Stimulated activated naive CD4-positive, alpha-beta T cell treated with Interleukin-2 at 50 U/mL for 16 hours (primary cell): Measurements from ENCODE around the gene HMOX2.

Experiments used
- DNase-seq: peaks from one replicate; lab custom pipeline; 2025; lab: John Stamatoyannopoulos, UW

The HMOX2 gene

GRCh38 chr16:4525069-4525468, 48.9 kb downstream of the HMOX2 start:
- no peak for DNase-seq

DNA sequence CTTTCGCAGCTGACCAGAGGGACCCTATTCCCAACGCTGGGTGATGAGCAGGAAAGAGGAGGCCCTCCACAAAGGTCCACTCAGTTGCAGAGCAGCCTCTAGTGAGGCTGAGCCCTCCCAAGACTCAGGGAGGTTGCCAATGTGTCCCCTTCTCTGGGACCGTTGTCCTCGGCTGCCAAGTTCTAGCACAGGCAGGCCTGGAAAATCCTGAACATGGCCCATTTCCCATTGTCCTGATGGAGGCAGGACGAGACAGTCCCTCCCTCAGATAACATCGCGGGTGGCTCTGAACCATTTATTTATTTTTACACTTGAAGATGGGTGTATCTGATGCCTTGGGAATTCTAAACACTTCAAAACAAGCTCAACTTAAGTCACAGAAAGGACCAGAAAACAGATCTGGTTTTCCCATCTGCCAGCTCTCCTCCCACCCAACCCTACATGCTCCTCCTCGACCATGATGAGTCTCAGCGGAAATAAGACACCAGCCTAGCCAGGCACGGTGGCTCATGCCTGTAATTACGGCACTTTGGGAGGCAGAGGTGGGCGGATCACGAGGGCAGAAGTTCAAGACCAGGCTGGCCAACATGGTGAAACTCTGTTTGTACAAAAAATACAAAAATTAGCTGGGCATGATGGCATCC, 49.6 kb downstream of the HMOX2 start:
- no peak for DNase-seq

GRCh38 chr16:4529085-4530060, 53.2 kb downstream of the HMOX2 start:
- DNase-seq = no peak

DNA sequence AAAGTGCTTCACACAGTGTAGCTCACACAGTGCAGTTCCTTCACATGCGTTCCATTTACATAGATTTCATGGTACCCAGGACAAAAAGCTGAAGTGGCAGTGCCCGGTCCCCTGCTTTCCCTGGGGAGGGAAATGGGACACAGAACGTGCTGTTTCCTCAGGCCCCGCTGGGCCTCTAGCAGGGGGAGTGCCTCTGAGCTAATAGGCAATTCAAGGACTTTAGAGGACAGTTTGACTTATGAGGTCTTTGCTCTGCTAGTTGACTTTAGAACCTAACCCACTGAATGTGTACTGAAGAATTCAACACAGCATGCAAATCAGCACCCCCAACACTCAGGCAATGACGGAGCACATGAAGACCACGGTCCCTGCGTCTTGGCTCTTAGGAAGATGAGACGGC, 55.6 kb downstream of the HMOX2 start:
- DNase-seq = no peak

DNA sequence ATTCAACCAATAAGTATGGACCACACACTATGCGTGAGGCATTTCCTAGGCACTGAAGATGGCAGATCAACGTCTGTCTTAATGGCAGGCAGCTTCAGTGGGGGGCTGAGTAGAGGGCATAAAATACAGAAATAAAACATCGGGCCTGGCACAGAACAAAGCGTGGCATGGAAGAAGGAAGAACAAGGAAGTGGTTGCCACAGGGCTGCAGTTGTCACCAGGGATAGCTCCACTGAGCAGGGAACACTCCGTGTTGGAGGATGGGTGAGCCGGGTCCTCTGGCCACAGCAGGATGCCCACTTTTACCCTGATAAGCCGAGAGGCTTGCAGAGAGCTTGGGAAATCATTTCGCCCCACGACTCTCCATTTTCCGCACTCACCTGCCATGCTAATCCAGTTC, 56.0 kb downstream of the HMOX2 start:
- no peak for DNase-seq

DNA sequence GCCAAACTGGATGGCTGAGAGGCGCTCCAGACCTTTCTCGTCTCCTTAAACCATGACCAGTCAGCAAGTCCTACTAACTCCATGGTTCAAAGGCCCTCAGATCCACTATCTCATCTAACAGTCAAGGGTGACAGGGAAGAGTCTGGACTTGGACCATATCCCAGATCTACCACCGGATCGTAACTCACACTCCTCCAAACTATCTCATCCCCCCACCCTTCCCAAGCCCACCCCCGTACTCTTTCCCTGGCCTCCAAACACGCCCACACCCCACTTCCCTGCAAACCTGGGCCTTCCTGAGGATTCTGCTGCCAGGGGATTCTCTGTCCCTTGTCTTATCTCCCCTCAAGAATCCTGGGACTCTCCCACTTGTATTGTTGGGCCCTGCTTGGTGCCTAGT, 57.3 kb downstream of the HMOX2 start:
- DNase-seq = no peak

DNA sequence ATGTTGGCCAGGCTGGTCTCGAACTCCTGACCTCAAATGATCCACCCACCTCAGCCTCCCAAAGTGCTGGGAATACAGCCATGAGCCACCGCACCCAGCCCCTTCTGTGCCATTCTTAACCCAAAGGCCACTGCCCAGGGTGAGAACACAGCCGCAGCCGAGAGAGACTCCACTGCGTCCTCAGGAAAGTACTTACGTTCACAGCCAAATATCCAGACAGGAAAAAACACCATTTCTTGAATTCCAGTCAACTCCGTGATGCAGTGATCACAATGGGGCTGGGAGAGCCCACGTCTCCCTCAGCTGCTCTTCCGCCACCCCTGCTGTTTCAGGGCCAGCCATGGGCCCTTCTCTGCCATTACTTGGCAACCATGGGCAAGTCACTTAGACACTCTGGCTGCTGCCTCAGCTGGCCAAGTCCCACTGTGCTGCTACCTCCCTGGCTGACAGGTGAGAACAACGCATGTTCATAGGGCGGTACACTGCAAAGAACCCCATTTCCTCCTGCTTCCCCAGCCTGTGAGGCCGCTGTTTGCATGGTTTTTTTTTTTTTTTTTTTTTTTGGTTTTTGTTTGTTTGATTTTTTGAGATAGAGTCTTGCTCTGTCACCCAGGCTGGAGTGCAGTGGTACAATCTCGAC, 58.1 kb downstream of the HMOX2 start:
- DNase-seq = no peak

DNA sequence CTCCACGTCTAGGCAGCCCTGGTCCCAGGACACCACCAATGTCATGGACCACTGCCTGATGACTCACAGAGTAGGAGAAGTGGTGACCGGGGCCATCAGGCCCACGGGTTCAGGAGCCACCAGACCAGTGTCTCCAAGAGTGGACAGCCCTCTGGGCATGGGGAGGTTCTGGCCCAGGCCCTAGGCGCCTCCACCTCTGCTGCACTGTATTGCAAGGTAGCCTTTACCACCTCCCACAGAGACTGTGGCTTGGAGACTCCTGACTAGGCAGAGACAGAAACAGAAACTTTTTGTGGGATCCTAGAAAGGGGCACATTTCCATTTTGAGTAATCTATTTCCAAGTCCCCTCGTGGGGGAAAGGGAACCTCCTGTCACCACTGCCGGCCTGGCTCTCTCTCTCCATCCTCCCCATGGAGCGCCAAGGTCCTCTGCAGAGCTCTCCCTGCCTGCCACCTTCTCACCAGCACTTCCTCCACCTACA, 59.5 kb downstream of the HMOX2 start:
- DNase-seq = no peak

DNA sequence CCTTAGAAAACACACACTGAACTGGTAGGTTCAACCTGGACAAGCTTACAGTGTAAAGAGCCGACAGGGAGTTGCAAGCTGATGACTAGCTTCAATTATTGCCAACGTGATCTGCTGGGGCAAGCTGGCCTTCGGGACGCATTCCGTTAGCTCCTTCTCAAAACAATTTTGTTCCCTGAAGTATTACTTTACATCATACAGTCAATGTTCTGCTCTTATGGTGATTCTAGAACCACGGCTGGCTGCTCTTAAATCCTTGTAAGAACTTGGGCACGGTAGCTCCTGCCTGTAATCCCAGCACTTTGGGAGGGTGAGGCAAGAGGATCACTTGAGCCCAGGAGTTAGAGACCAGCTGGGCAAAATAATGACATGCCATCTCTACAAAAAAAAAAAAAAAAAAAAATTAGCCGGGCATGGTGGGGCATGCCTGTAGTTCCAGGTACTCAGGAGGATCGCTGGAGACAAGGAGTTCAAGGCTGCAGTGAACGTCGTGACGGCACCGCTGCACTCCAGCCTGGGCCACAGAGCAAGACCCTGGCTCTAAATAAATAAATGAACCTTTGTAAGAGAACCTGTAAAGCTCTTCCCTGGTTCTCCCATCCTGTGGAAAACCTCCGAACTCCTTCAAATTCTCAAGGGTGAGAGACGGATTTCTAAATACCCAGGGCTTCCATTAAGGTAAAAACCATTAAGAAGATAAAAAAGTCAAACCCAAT, 60.4 kb downstream of the HMOX2 start:
- DNase-seq = no peak

DNA sequence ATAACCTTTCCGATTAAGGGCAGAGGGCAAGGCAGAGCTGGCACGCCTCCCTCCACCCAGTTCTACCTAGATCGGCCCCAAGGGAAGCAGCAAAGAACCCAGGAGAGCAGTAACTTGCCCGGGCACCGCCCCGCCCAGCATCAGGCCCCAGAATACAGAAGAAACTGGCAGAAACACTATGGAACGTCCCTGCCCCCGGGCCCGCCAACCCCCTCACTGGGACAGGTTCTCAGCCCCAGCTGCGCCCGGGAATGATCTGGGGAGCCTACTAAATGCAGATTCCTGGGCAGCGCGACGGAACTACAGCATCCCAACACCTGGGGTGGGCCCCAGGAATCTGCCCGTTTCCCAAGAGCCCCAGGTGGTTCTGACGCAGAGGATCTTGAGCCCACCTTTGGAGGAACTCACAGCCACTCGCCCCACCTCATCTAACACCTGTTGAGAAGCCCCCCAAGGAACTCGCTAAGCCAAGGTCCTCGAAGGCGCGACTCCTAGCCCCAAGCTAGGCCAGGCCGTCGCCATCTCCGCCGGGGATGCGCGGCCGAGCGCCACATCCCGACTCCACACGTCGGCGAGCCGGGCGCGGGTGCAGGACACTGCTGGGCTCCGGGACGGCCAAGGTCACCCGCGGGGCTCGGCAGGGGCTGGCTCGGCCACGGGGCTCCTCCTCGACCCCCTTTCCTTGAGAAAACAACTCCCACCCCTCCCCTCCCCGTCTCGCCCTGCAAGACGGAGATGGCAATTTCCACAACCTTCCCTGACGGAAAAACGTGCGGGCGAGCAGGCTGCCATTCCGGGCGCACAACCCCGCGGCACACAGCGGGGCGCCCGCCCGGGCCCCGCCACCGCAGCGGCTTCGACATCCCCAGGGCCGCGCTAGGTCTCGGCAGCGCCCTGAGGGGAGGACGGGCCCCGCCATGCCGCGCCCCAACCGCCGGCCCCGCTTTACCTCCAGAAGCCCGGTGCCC, 61.5 kb downstream of the HMOX2 start:
- no peak for DNase-seq

DNA sequence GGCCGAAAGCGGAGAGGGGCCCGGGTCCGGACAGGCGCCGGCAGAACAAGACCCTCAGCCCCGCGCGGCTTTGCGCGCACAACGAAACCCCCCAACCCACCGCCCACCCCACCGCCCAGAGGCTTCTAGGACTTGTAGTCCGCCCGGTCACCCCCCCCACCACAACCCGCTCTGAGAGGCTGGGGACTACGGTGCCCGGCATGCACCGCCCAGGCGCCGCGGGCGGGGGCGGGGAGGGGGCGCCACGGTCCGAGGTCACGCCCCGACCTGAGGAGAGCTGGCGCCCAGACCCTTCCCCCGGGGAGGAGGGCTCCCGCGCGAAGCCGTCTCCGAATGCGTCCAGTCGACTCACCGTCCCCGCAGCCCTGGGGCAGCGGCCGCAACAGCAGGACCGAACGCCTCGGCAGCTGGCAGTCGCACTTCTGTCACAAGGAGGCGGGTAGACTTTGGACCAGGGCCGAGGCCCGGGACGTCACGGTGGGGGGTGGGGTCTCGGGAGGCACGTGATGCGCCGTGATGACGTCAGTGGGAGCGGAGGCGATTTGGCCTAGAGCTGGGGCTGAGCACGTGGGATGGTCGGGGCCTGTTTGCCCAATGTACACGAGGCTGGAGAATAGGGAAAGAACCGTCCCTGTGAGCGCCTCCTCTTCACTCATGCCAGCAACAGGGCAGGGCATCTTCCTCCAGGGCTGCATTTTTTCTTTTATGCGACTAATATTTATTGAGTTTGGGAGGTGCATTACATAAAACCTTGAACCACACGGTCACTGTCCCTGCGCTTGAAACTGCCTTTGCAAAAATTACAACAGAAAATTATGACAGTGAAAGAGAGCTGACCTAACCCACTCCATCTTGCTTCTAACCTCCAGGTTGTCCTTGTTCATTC, 62.4 kb downstream of the HMOX2 start, which contains the start of gene CDIP1:
Gene CDIP1, minus strand, starts transcription at position 424 of the 886 bp plus-strand sequence. CDS start 24,643 bp downstream, outside the sequence.
- DNase-seq = peak; percentile 93

GRCh38 chr16:4539716-4540284, 63.6 kb downstream of the HMOX2 start:
- DNase-seq = no peak

GRCh38 chr16:4544473-4544872, 68.3 kb downstream of the HMOX2 start:
- DNase-seq = no peak

- DNase-seq = no peak
Measured at GRCh38 chr16:4548124-4548523, 71.9 kb downstream of the HMOX2 start.

DNA sequence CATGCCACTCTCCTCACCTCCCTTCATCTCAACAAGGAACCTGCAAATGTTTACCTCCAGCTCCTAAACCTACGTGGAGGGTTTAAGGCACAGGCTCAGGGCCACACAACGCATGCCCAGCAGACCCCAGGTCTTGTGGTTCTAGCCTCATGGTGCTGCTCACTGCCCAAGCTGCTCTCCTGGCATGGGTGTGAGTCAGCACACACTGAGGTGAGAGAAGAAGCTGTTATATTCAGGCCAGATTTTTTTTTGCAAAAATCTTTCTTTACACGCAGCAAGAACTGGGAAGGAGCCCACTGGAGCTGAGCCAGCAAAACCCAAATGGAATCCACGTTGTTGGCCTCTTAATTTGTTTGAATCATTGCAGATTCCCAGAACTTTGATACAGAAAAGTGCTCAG, 74.4 kb downstream of the HMOX2 start:
- DNase-seq = no peak

DNA sequence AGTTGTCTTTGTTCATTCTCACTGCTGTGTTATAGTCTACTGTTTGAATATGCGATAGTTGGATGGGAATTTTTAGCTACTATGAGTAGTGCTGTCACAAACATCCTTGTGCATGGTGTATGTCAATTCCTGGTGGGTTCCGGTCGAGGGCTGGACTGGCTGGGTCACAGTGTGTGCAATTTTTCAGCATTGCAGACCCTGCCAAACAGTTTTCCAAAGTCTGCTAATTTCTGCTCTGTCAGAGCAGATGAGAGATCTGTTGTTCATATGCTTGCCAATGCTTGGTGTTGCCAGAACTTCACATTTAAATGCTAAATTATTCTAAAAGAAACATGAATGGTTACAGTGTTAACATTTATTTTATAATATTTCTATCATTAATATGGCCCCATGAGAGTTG, 76.3 kb downstream of the HMOX2 start:
- no peak for DNase-seq

DNA sequence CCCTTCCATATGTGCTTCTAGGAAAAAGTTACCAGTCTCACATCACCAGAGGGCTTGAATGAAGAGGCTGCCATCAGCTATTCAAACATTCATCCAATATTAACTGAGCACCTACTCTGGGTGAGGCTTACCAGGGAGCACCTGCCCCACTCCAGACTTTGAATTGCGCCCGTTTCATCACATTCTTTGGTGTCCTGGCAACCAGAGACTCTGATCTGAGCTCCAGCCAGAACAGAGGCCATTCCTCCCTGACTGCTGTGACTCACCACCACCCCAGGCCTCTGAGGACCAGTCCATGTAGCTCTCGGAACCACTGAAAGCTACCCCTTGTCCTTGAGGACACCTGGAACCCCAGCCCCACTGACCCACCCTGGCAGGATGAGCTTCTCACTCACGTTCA, 79.9 kb downstream of the HMOX2 start, which contains the start of gene C16orf96:
Gene C16orf96, plus strand, starts transcription at position 229 of the 400 bp plus-strand sequence. Its CDS starts 150 bp downstream, at position 379.
- DNase-seq = no peak

DNA sequence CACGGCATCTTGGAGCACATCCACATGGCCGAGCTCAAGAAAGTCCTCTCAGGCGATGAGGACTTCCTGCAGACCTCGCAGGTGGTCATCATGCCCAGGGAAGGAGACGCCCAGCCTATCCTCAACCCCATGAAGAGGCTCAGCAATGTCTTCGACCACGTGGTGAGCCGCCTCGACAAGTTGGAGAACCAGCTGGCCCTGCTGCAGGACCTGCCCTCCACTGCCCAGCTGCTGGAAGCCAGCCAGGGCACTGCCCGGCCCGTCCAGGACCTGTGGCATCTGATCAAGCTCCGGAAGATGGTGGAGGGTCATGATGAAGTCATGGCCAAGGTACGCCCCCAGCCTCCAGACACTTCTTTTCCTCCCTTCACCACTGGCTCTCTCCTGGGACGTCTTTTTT, 80.4 kb downstream of the HMOX2 start:
- no peak for DNase-seq

- no peak for DNase-seq
Measured at GRCh38 chr16:4557973-4558372, 81.8 kb downstream of the HMOX2 start.
